ENCODE results near the gene DISP2. TPM values are rescaled to one million over a fixed set of nuclear protein-coding genes. Genes with fewer than 3 reads are reported as not detected.

The DISP2 gene
- total and polyA plus RNA-seq, 2 experiments from 2014 or later, result 1.3 to 2.2 TPM

- Histone ChIP-seq H2AFZ (no peak overlapping the region), H3K9me2 (ENCODE audit: insufficient read depth) (no peaks in the 10 kb centered on the region), H3K4me2 (no peak overlapping the region), H3F3A (replicated peaks; ENCODE audit: low read depth) (0 out of 2 replicates have a peak, but pooled peaks cover 8% of the 10 kb centered on the region), H3K27me3 (ENCODE audit: insufficient read depth) (no peaks in the 10 kb centered on the region), H3K4me3 (no peak overlapping the region), H4K20me1 (replicated peaks; ENCODE audit: insufficient read depth) (no peaks in the 10 kb centered on the region), H3K36me3 (ENCODE audit: insufficient read depth) (peaks cover 15% of the 10 kb centered on the region), H3K79me2 (replicated peaks; ENCODE audit: insufficient read depth) (no peaks in the 10 kb centered on the region), H3K27ac (ENCODE audit: low read depth) (no peak overlapping the region), H3K4me1 (ENCODE audit: insufficient read depth) (no peaks in the 10 kb centered on the region)
- H3K27ac Mint-ChIP-seq, result no peak overlapping the region
- H3K4me1 Mint-ChIP-seq, result no peaks in the 10 kb centered on the region
- DNase-seq (ENCODE audit: low spot score) (no peak), ATAC-seq (no peak)
- H3K27me3 Mint-ChIP-seq (ENCODE audit: insufficient read depth, low read depth, poor library complexity), result peaks cover 4% of the 10 kb centered on the region
- H3K4me3 Mint-ChIP-seq, result no peak overlapping the region
- H3K9me3 Mint-ChIP-seq, result no peaks in the 10 kb centered on the region
- TF ChIP-seq POLR2AphosphoS5 (IDR thresholded peaks at IDR 0.05; ENCODE audit: low read depth) (no peak), STAT1 (IDR thresholded peaks at IDR 0.05; ENCODE audit: unreplicated experiment) (no peak), CTCF (conservative IDR thresholded peaks at IDR 0.05; ENCODE audit: low read depth in 2 of 2) (no peak), REST (IDR thresholded peaks at IDR 0.05; ENCODE audit: unreplicated experiment) (no peak), ETS1 (IDR thresholded peaks at IDR 0.05) (no peak), ZNF462 (CRISPR knock-in tag; IDR thresholded peaks at IDR 0.05) (no peak), JUNB (IDR thresholded peaks at IDR 0.05; ENCODE audit: unreplicated experiment) (no peak), NANOG (IDR thresholded peaks at IDR 0.05; ENCODE audit: borderline replicate concordance) (no peak), CREB1 (CRISPR knock-in tag; IDR thresholded peaks at IDR 0.05; ENCODE audit: low read depth) (no peak), EZH2phosphoT487 (IDR thresholded peaks at IDR 0.05; ENCODE audit: unreplicated experiment) (no peak), ZNF114 (CRISPR knock-in tag; IDR thresholded peaks at IDR 0.05) (no peak), EZH2 (IDR thresholded peaks at IDR 0.05; ENCODE audit: low read depth, unreplicated experiment) (no peak), ZNF331 (CRISPR knock-in tag; IDR thresholded peaks at IDR 0.05; ENCODE audit: low read depth) (no peak)
- peaks cover 20% of the 10 kb centered on the region for H3K36me3 Mint-ChIP-seq (ENCODE audit: low read depth)
Observed at GRCh38 chr15:40397688-40398412, 39.8 kb downstream of the DISP2 start.

Measured in GM23338 (cell line).